H1 (cell line): ENCODE measurements around the gene ITFG2. TPM values are rescaled to one million over a fixed set of nuclear protein-coding genes. Genes with fewer than 3 reads are reported as not detected.

Source experiments
- CTCF ChIA-PET: fragments of 300-600 bp; sonication (Branson Sonifier 250); formaldehyde crosslinking; loops from one replicate; lab custom pipeline; 2021; ENCODE audit not compliant: partially characterized antibody; lab: Charles Lee
- POLR2A ChIA-PET: fragments of 300-600 bp; sonication (Branson Sonifier 250); formaldehyde crosslinking; loops from one replicate; lab custom pipeline; 2021; ENCODE audit warnings: inconsistent platforms; ENCODE audit not compliant: partially characterized antibody; lab: Charles Lee
- DNase-seq, 2 experiments: peaks; one replicate each; pipeline versions ENCODE4 v3.0.0 to v3.0.0-alpha.2; 2010 to 2022; ENCODE audit warnings: low spot score in 2 of 2, low read depth in 1 of 2, mixed read lengths in 1 of 2
- FAIRE-seq: peaks from 2 replicates; lab custom pipeline; 2011; peaks lifted over from hg19 to GRCh38; lab: Jason Lieb, UNC
- H2AFZ ChIP-seq: 2 replicates; pipeline ENCODE4 v1.8.1; 2012; ENCODE audit warnings: low read length, inconsistent platforms
- H2AK5ac ChIP-seq: 2 replicates; pipeline ENCODE4 v1.6.1; 2013; ENCODE audit warnings: low read depth, low read length
- H2BK120ac ChIP-seq: replicated peaks from 2 replicates; pipeline ENCODE3; 2013; ENCODE audit warnings: low read depth, low read length, inconsistent platforms
- H2BK12ac ChIP-seq: 2 replicates; pipeline ENCODE4 v1.6.1; 2013; ENCODE audit warnings: low read depth, low read length
- H2BK15ac ChIP-seq: 2 replicates; pipeline ENCODE4 v1.6.1; 2013; ENCODE audit warnings: low read length
- H2BK20ac ChIP-seq: 2 replicates; pipeline ENCODE4 v1.6.1; 2013; ENCODE audit warnings: low read length
- H2BK5ac ChIP-seq: 2 replicates; pipeline ENCODE4 v1.6.1; 2013; ENCODE audit warnings: low read depth, low read length
- H3K14ac ChIP-seq: 2 replicates; pipeline ENCODE4 v1.6.1; 2013; ENCODE audit warnings: inconsistent platforms; ENCODE audit not compliant: insufficient read length
- H3K18ac ChIP-seq: 2 replicates; pipeline ENCODE4 v1.6.1; 2013; ENCODE audit warnings: low read length; ENCODE audit errors: extremely low read depth
- H3K23ac ChIP-seq: 2 replicates; pipeline ENCODE4 v1.6.1; 2013; ENCODE audit warnings: inconsistent platforms; ENCODE audit not compliant: insufficient read length
- H3K23me2 ChIP-seq: 2 replicates; pipeline ENCODE4 v1.6.1; 2013; ENCODE audit warnings: low read depth, low read length
- H3K27ac ChIP-seq: 2 replicates; pipeline ENCODE4 v1.6.1; 2011; ENCODE audit warnings: low read depth, low read length, inconsistent platforms
- H3K27me3 ChIP-seq, 4 experiments: replicated peaks in 1 of 4; 1 replicate in 1 of 4; 2 replicates in 3 of 4; pipeline versions ENCODE4 v1.6.1 to v1.8.1; 2011 to 2013; ENCODE audit warnings: low read length in 3 of 4, mild to moderate bottlenecking in 3 of 4, inconsistent platforms in 2 of 4, mixed read lengths in 2 of 4, moderate library complexity in 1 of 4; ENCODE audit not compliant: control insufficient read depth in 3 of 4, insufficient read depth in 3 of 4; ENCODE audit errors: extremely low read depth in 1 of 4
- H3K36me3 ChIP-seq, 4 experiments: 2 replicates each; pipeline versions ENCODE4 v1.6.1 to v1.8.1; 2011 to 2013; ENCODE audit warnings: mild to moderate bottlenecking in 4 of 4, low read length in 3 of 4, moderate library complexity in 2 of 4, control low read depth in 1 of 4, inconsistent platforms in 1 of 4; ENCODE audit not compliant: insufficient read depth in 4 of 4, control insufficient read depth in 2 of 4
- H3K4ac ChIP-seq: replicated peaks from 2 replicates; pipeline ENCODE3; 2013; ENCODE audit warnings: low read length, low read depth, mixed read lengths, inconsistent platforms; ENCODE audit not compliant: insufficient read length
- H3K4me1 ChIP-seq, 4 experiments: replicated peaks in 1 of 4; 1 replicate in 1 of 4; 2 replicates in 3 of 4; pipeline versions ENCODE4 v1.6.1 to v1.8.1; 2011 to 2013; ENCODE audit warnings: low read length in 3 of 4, inconsistent platforms in 2 of 4, mixed read lengths in 1 of 4; ENCODE audit not compliant: insufficient read depth in 4 of 4, control insufficient read depth in 3 of 4
- H3K4me2 ChIP-seq, 2 experiments: 2 replicates each; pipeline versions ENCODE4 v1.6.1 to v1.8.1; 2011 to 2013; ENCODE audit warnings: low read depth in 2 of 2, low read length in 2 of 2, control low read depth in 1 of 2, inconsistent platforms in 1 of 2, mild to moderate bottlenecking in 1 of 2; ENCODE audit not compliant: insufficient read depth in 1 of 2
- H3K4me3 ChIP-seq, 4 experiments: fragments of 200-600, 300-600 bp in 1 of 4; sonication (generic), shearing (Covaris generic), sonication (Bioruptor Twin) in 1 of 4; 2 replicates each; pipeline versions ENCODE4 v1.5.1 to v1.8.1; 2011 to 2016; ENCODE audit warnings: low read length in 4 of 4, low read depth in 3 of 4, control low read depth in 2 of 4, inconsistent platforms in 2 of 4, mild to moderate bottlenecking in 2 of 4, mixed read lengths in 1 of 4, moderate library complexity in 1 of 4; ENCODE audit not compliant: insufficient read depth in 2 of 4; ENCODE audit errors: extremely low read depth in 1 of 4
- H3K56ac ChIP-seq: replicated peaks from 2 replicates; pipeline ENCODE3; 2013; ENCODE audit warnings: low read depth, mild to moderate bottlenecking, mixed read lengths, low read length, inconsistent platforms; ENCODE audit not compliant: insufficient read length
- H3K79me1 ChIP-seq: 2 replicates; pipeline ENCODE4 v1.6.1; 2013; ENCODE audit warnings: low read depth, low read length, control low read depth
- H3K79me2 ChIP-seq, 2 experiments: 2 replicates each; pipeline versions ENCODE4 v1.6.1 to v1.8.1; 2012 to 2013; ENCODE audit warnings: low read length in 2 of 2, mild to moderate bottlenecking in 2 of 2, inconsistent platforms in 1 of 2; ENCODE audit not compliant: insufficient read depth in 2 of 2, control insufficient read depth in 1 of 2
- H3K9ac ChIP-seq, 4 experiments: replicated peaks in 1 of 4; 1 replicate in 1 of 4; 2 replicates in 3 of 4; pipeline versions ENCODE4 v1.6.1 to v1.8.1; 2011 to 2013; ENCODE audit warnings: low read depth in 3 of 4, low read length in 3 of 4, control low read depth in 2 of 4, mild to moderate bottlenecking in 2 of 4, moderate library complexity in 2 of 4, inconsistent platforms in 1 of 4; ENCODE audit errors: extremely low read depth in 1 of 4
- H3K9me3 ChIP-seq, 2 experiments: 2 replicates each; pipeline versions ENCODE4 v1.6.1 to v1.8.1; 2012 to 2013; ENCODE audit warnings: mild to moderate bottlenecking in 2 of 2, moderate library complexity in 2 of 2, control low read depth in 1 of 2, inconsistent platforms in 1 of 2, low read depth in 1 of 2, low read length in 1 of 2, mixed read lengths in 1 of 2; ENCODE audit not compliant: insufficient read depth in 2 of 2
- H4K20me1 ChIP-seq, 2 experiments: replicated peaks in 1 of 2; 2 replicates each; pipeline versions ENCODE3 to v1.8.1; 2011 to 2013; ENCODE audit warnings: inconsistent platforms in 2 of 2, low read length in 2 of 2, mild to moderate bottlenecking in 1 of 2; ENCODE audit not compliant: insufficient read depth in 2 of 2, control insufficient read depth in 1 of 2
- H4K5ac ChIP-seq: 2 replicates; pipeline ENCODE4 v1.6.1; 2013; ENCODE audit warnings: low read length, low read depth, mixed read lengths, inconsistent platforms; ENCODE audit not compliant: insufficient read length
- H4K8ac ChIP-seq: 2 replicates; pipeline ENCODE4 v1.8.0; 2013; ENCODE audit warnings: mild to moderate bottlenecking, moderate library complexity, low read length, inconsistent platforms; ENCODE audit not compliant: insufficient read depth; ENCODE audit errors: extremely low read depth
- H4K91ac ChIP-seq: replicated peaks from 2 replicates; pipeline ENCODE3; 2013; ENCODE audit warnings: low read length, mixed read lengths, inconsistent platforms; ENCODE audit not compliant: insufficient read length
- BRCA1 ChIP-seq: IDR thresholded peaks from 2 replicates; pipeline ENCODE4 v1.6.1; 2012; ENCODE audit warnings: low read depth, low read length, improper control_type of control experiment
- KDM4A ChIP-seq: IDR thresholded peaks from one replicate; pipeline ENCODE4 v1.7.1; 2012; ENCODE audit warnings: low read depth, mild to moderate bottlenecking, moderate library complexity, low read length, inconsistent platforms; ENCODE audit not compliant: severe bottlenecking
- RBBP5 ChIP-seq: IDR thresholded peaks from 2 replicates; pipeline ENCODE4 v1.7.1; 2012; ENCODE audit warnings: low read depth, mild to moderate bottlenecking, inconsistent platforms, low read length, moderate library complexity, borderline replicate concordance
- WGBS, 2 experiments: shearing (Covaris generic) in 1 of 2; methylation state at CpG; one replicate each; pipeline versions ENCODE4 v1.1.6 to v1.1.7; 2013 to 2015; ENCODE audit warnings: low lambda C conversion rate in 2 of 2, mixed read lengths in 2 of 2, inconsistent platforms in 1 of 2, low coverage in 1 of 2, missing lambda C conversion rate in 1 of 2; ENCODE audit not compliant: insufficient replicate concordance in 2 of 2, insufficient coverage in 1 of 2, insufficient read length in 1 of 2; ENCODE audit errors: extremely low coverage in 1 of 2, missing lambda C conversion rate in 1 of 2; 5-methylcytosine and 5-hydroxymethylcytosine counted together
- polyA plus RNA-seq, 7 experiments: library from polyadenylated mRNA; depleted of rRNA in 3 of 7; stranded (reverse) in 5 of 7; unstranded in 2 of 7; fragments of >200 nt in 5 of 7; fragments of 200-250 nt in 2 of 7; gene quantifications; 1 replicate in 5 of 7; 2 replicates in 1 of 7; 4 replicates in 1 of 7; pipeline versions ENCODE4 v1.2.1 to v1.2.3, GENCODE V29; 2011 to 2013; ENCODE audit warnings: missing spikeins in 2 of 7, mixed read lengths in 2 of 7
- total RNA-seq: library from RNA; stranded (reverse); fragmentation: NEBNext Ultra II Directional; extraction: Animal tissue kit (Norgen Biotek cat#: 25700); gene quantifications from 2 replicates; pipeline ENCODE4 v1.2.1, GENCODE V29; 2021

The ITFG2 gene
- total and polyA plus RNA-seq, 2 of the 8 experiments (the other 6 are each of a cell fraction or from before 2014, with no cell fraction given) = 15.0 to 22.9 TPM

- Histone ChIP-seq H3K56ac (no peak overlapping the region), H3K18ac (no peak overlapping the region), H4K5ac (no peak overlapping the region), H3K27me3 (no peaks in the 10 kb centered on the region; a peak in 1 of 7 replicates), H4K8ac (no peak overlapping the region), H3K79me2 (no peaks in the 10 kb centered on the region), H2BK20ac (no peak overlapping the region), H2AFZ (no peak overlapping the region), H3K4me3 (no peak overlapping the region), H4K20me1 (no peaks in the 10 kb centered on the region), H3K4ac (no peak overlapping the region), H3K27ac (no peak overlapping the region), H3K4me1 (no peaks in the 10 kb centered on the region), H3K23me2 (no peaks in the 10 kb centered on the region), H4K91ac (no peak overlapping the region), H2BK5ac (no peak overlapping the region), H3K79me1 (no peaks in the 10 kb centered on the region), H2BK120ac (no peak overlapping the region), H3K23ac (no peak overlapping the region), H2BK15ac (no peak overlapping the region), H2AK5ac (no peak overlapping the region), H2BK12ac (no peak overlapping the region), H3K36me3 (no peaks in the 10 kb centered on the region), H3K9ac (no peak overlapping the region), H3K4me2 (no peak overlapping the region), H3K14ac (no peak overlapping the region), H3K9me3 (no peaks in the 10 kb centered on the region)
- CTCF ChIA-PET = interaction anchor here (0.9 to 6.1 kb wide), 17 partner anchors 9 to 126 kb away, joined by 3 to 175 read pairs (median 12); partner anchors contain the start of gene FKBP4
- POLR2A ChIA-PET = interaction anchor here (0.8 to 2.4 kb wide), 4 partner anchors 14 to 47 kb away, joined by 3 to 10 read pairs (median 4); no protein-coding TSS in a partner anchor
- DNase-seq = no peak
- TF ChIP-seq KDM4A (no peak), BRCA1 (no peak), RBBP5 (no peak)
- no peak for FAIRE-seq
- 77% methylated on average over 5 of the region's 5 CpGs; no CpG with 5 or more reads in 1 of the 2 experiments for WGBS, 2 experiments
These were observed 27.5 kb upstream of the ITFG2 start for GRCh38 chr12:2785017-2785416.
